Right hindlimb (tissue), 1 donor: ENCODE results near the gene MED16.

Experiments
- DNase-seq: peaks from one replicate; pipeline ENCODE4 v3.0.0-alpha.2; 2018

Gene MED16, protein sequence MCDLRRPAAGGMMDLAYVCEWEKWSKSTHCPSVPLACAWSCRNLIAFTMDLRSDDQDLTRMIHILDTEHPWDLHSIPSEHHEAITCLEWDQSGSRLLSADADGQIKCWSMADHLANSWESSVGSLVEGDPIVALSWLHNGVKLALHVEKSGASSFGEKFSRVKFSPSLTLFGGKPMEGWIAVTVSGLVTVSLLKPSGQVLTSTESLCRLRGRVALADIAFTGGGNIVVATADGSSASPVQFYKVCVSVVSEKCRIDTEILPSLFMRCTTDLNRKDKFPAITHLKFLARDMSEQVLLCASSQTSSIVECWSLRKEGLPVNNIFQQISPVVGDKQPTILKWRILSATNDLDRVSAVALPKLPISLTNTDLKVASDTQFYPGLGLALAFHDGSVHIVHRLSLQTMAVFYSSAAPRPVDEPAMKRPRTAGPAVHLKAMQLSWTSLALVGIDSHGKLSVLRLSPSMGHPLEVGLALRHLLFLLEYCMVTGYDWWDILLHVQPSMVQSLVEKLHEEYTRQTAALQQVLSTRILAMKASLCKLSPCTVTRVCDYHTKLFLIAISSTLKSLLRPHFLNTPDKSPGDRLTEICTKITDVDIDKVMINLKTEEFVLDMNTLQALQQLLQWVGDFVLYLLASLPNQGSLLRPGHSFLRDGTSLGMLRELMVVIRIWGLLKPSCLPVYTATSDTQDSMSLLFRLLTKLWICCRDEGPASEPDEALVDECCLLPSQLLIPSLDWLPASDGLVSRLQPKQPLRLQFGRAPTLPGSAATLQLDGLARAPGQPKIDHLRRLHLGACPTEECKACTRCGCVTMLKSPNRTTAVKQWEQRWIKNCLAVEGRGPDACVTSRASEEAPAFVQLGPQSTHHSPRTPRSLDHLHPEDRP

DNA sequence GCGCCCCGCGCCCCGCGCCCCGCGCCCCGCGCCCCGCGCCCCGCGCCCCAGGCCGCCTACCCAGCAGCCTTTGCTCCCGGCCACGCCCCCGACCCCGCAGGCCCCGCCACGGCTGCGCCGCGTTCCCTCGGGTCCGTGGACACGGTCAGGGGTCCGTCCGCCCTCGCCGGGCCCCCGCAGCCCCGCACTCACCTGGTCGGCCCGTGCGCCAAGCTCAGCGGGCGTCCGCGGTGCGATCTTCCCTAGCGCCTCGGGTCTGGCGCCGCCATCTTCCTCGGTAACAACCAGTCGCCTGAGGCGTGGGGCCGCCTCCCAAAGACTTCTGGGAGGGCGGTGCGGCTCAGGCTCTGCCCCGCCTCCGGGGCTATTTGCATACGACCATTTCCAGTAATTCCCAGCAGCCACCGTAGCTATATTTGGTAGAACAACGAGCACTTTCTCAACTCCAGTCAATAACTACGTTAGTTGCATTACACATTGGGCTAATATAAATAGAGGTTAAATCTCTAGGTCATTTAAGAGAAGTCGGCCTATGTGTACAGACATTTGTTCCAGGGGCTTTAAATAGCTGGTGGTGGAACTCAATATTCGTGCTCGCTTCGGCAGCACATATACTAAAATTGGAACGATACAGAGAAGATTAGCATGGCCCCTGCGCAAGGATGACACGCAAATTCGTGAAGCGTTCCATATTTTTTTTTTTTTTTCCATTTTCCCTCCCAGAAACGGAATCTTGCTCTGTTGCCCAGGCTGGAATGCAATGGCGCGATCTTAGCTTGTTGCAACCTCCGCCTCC is at the start of gene MED16, which contains the start of gene RNU6-9:
Gene MED16 (minus strand): TSS at position 294 of the 796 bp plus-strand sequence. CDS start 2,056 bp downstream, outside the sequence.
Gene RNU6-9 (plus strand): TSS at position 591 of the 796 bp plus-strand sequence.
- peak; percentile 94 for DNase-seq

DNA sequence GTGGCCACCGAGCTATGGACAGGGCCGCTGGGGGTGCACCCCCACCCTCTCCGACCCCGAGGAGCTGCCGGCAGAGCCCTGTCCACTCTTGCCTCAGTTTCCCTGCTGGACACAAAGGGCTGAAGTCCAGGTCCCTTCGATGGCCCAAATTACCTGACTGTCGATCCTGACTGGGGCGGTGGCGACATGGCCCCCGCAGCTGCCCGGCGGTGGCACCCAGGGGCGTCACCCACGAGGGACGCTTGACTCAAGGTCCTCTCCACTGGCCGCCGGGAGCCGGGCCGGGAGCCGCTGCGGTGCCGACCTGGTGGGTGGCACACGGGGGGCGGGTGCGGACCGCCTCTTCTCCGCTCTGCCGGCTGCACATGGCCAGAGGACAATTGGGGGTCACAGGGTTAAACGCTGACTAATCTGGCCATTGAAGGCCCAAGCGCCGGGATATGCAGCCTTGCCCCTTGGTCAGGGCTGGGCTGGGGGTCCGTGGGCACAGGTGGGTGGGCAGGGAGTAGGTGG is 49.2 kb upstream of the MED16 start:
- no peak for DNase-seq

DNA sequence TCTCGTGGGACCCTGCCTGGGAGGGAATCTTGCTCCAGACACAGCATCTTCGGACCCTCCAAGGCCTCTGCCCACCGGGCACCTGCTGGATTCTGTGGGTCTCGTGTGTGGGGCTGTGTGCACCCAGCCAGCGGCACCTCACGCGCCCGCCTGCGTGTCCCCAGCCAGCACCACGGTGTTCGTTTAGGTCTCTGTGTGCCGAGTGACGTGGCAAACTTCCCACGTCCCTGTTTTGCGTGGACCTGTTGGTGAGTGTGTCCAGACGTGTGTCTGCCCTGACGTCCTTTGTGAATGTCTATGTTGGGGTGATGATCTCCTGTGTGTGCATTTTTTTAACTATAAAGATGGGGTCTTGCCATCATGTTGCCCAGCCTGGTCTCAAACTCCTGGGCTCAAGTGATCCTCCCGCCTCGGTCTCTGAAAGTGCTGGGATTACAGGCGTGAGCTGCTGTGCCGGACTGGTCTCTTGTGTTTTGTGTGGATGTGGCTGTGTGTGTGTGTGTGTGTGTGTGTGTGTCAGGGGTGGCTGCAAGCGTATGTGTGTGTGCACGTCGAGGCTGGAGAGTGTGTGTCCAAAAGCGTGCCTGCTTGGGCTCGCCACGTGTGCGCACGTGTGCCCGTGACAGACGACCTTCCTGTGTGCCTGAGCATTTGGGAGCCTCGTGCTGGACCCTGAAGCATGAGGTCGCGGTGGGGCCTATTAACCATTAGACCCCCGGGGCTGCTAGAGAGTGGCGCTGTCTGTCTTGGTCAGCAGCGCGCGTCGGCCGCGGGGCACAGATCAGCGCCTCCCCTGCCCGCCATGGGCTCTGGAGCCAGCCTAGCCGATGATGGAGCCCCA is 48.5 kb upstream of the MED16 start:
- no peak for DNase-seq

DNA sequence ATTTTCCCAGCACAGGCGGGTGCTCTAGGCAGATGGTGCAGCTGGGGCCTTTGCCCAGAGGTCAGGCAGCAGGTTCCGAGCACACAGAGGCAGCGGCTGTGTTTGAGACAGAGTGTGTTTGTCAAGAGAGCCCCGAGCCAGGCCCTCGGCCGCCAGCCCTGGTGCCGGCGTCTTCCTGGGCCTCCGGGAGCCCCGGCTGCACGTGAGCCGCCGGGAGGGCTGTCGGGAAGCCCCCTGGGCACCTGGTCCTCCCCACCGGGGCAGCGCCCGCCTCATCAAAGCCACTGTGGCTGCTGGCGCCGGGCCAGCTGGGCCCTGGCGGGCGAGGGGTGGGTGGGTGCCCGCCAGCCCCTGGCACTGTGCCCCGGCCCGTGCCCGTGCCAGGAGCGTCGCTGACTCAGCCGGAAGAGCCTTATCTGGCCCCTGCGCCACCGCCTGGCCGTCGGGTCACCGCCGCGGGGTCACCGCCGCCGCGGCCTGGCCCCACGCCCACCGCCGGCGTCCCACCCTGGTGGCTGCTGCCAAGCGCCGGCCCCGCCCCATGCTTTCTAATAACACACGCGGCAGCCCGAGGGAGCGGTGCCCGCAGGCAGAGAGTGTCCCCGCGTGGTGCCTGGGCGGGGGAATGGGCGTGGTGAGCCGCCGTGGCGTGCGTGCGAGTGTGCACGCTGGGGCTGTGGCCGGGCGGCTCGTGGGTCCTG is 47.8 kb upstream of the MED16 start:
- peak; percentile 36 for DNase-seq

DNA sequence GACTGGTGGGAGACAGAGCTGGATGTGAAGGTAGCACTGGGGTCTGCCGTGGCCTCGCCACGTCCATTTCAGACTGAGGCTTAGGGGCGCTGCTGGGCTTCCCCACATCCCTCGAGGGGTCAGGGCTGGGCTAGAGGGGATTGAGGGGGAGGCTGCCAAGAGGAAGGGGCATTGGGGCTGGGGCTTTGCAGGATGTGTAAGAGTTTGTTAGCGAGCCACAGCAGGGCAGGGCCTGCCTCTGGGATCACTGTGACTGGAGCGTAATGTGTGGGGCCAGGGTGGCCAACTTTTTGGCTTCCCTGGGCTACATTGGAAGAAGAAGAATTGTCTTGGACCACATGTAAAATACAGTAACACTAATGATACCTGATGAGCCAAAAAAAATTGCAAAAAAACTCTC is 46.9 kb upstream of the MED16 start:
- peak; percentile 16 for DNase-seq

DNA sequence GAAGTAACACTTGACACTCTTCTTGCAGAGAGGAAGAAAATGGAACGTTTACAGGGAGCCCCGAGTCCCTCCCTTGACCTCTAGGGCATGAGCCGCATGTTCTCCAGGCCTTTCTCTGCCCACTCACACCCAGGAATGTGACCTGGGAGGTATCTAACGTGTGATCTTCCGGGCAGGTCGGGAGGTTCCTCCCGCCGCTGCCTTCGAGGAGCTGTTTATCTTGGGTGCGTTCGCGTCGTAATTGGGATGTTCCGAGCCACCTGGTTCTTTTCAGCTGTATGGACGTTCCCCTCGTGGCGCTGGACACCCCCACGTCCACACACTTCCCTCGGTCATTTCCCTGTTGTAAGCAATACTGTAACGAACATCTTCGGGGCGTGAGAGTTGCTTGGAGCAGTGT is 46.5 kb upstream of the MED16 start:
- DNase-seq, result no peak

DNA sequence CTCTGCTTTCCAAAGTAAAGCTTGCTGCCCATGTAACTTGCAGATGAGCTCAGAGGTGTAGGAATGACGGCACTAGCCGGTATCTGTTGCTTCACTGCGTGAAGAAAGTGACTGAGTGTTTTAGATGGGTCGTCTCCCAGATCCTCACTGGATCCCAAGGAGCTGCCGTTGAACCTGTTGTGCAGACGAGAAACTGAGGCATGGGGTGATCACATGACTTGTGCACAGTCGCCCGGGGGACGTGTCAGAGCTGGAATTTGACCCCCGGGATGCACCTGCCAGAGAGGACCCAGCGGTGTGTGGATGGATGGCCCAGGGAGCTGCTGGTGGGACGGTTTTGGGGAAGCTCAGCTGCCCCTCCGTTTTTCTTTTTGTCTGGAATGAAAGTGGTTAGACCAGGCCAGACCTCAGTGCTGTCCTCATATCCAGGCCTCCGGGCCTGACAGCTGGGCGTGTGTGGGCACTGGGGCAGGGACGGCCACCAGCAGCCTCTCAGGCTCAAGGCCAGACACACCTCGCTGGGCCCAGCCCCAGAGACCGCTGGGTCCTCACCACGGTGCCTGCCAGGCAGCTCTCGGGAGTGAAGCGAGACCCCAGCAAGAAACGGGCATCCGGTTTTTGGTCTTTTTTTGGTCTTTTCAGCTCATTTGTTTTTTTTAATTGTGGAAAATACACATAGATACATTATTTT is 45.4 kb upstream of the MED16 start:
- no peak for DNase-seq

DNA sequence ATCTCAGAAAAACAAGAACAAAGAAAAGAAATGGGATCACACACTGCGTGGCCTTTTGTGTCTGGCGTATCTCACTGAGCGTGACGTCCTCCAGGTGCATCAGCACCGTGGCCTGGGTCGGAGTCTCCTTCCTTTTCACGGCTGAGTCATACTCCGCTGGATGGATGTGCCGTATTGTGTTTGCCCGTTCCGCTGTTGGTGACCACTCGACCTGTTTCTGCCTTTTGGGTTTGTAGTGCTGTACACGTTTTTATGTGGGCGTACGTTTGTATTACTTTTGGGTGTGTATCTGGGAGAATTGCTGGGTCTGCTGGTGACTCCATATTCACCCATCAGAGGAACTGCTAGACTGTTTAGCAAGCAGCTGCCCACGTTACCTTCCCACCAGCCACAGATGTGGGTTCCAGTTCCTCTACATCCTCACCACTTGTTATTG is 44.3 kb upstream of the MED16 start:
- DNase-seq, result no peak

DNA sequence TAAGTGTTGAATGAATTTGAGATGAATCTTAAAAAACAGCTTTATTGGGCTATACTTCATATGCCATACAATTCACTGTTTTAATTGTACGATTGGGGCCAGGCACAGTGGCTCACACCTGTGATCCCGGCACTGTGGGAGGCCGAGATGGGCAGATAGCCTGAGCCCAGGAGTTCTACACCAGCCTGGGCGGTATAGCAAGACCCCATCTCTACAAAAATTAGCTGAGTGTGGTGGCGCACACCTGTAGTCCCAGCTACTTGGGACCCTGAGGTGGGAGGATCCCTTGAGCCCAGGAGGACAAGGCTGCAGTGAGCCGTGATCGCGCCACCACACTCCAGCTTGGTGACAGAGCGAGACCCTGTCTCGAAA is 43.2 kb upstream of the MED16 start:
- DNase-seq, result no peak

DNA sequence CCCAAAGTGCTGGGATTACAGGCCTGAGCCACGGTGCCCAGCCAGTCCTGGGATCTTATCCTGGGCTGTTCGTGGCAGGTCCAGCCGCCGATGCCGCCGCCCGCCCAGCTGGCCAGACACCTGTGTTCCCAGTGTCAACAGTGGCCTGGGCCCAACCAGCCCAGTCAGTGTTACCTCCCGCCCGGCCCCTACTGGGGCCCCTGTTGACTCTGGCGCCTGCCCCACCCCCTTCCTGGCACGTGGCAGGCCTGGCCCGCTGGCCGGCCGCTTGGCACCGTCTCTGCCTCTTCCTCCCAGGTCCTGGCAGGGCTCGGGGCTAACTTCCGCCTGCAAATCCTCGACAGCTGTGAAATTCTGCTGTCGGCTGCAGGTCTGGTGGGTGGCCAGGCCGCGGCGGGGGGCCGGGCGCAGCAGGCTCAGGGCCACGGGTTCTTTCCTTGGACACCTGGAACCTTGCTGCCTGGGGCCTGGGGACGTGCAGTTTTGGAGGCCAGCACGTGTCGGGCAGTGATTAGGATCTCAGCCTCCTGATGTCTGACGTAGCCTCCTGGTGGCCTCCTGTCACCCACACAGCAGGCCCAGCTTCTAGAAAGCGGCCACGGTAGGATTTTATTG is 42.0 kb upstream of the MED16 start:
- peak; percentile 92 for DNase-seq

DNA sequence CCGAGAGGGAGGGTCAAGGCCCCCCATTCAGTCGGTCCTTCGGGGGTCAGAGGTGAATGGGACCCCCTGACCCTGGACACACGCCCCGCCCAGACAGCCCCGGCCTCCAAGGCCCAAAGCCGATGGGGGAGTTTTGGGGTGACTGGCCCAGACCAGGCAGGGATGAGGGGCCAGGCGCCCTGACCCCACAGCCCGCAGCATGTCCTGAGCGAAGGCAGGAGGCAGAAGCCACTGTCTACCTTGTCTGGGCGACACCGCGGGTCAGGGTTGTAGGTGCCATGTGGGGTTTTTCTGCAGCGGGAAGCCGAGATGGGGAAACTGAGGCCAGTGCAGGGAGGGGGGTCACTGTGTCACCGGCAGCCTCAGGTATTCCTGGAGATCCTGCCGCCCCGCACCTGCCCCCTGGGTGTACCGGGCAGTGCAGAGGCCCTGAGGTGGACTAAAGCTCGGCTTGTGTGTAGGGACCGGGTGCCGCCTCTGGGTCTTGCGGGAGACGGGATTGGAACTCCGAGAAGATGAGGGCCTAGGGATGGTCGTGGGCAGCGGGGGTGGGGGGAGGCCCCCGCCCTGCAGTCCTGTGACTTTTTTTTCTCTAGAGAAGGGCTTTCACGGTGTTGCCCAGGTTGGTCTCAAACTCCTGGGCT is 41.3 kb upstream of the MED16 start:
- DNase-seq, result peak; percentile 32

DNA sequence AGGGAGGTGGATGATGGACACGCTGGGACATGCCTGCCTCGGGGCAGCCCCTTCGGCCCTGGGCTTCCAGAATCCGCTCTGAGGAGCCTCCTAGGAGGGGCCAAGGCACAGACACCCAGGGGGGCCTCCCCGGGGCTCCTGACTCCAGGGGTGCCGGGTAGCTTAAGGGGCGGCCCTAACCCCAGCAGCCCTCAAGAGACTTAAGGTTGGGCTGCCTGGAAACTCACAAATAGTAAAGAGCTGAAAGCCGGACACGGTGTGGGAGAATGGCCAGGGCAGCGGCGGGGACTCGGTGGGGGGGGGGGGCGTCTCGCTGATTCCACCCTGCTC is 40.5 kb upstream of the MED16 start:
- no peak for DNase-seq

DNA sequence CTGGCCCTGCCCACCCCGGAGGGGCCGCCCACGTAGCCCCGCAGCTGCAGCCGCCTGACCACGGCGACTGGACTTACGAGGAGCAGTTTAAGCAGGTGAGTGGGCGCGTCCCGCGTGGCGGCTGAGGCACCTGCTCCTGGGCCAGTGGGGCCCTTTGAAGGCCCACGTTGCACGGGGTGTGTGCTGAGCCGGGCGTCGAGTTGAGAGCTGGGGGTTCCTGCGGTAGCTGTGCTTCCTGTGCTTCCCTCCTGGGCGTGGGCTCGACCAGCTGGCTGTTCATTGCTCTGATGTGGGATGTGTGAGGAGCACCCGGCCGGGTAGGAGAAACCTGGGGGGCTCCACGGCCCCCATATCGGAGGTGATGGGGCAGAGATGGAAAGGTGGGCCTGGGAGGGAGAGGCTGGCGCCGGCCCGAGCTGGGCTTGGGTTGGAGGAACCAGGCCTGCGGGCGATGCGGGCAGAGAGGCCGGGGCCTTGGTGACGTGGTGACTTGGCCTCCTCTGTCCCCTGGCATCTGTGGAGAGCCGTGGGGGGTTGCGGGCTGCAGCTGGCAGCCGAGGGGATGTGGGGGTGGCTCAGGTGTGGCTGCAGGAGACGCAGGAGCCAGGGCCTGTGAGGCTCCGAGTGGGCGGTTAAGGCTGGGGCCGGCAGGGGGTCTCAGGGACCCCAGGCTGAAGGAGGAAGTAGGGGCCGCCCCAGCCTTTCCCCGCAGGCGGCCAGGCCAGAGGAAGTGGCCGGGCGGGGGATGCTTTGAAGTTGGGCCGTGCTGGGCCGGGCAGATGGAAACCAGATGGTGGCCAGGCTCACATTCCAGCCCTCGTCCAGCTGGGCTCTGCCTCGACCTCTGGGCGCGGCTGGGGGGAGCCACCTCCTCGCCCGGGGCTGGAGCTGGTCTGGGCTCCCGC is 39.9 kb upstream of the MED16 start:
- peak; percentile 88 for DNase-seq

DNA sequence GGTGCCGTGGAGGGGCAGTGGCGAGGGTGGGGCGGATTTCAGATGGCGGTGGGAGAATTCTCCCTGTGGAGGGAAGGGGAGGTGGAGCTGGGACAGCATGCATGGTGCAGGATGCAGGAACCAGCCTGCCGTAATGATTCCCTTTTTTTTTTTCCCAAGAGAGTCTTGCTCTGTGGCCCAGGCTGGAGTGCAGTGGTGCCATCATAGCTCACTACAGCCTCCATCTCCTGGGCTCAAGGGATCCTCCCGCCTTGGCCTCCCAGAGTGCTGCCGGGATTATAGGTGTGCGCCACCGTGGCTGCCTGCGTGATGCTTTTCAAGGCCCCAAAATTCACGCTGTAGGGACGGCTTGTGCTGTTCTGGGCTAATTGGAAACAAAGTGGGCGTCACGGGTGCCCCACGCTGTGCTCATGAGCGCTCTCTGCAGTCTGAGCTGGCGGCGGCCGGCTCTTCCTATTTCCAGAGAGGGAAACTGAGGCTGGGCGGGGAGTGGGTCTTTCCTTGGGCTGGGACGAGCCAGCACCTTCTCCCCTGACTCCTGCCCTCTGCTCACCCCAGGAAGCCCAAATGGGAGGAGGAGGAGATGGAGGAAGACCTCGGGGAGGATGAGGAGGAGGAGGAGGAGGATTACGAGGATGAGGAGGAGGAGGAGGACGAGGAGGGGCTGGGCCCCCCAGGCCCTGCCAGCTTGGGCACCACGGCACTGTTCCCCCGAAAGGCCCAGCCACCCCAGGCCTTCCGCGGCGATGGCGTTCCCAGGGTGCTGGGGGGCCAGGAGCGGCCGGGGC is 39.1 kb upstream of the MED16 start:
- DNase-seq, result no peak

DNA sequence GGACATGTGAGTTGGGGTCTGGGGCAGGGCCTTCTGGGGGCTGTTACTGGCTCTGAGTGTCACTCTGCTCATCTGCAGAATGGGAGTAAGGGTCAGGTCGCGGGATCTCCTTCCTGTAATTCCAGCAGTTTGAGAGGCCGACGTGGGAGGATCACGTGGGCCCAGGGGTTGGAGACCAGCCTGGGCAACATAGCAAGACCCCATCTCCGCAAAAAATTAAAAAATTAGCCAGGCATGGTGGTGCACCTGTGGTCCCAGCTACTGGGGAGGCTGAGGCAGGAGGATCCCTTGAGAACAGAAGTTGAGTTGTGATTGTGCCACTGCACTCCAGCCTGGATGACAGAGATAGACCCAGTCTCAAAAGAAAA is 36.9 kb upstream of the MED16 start:
- no peak for DNase-seq

DNA sequence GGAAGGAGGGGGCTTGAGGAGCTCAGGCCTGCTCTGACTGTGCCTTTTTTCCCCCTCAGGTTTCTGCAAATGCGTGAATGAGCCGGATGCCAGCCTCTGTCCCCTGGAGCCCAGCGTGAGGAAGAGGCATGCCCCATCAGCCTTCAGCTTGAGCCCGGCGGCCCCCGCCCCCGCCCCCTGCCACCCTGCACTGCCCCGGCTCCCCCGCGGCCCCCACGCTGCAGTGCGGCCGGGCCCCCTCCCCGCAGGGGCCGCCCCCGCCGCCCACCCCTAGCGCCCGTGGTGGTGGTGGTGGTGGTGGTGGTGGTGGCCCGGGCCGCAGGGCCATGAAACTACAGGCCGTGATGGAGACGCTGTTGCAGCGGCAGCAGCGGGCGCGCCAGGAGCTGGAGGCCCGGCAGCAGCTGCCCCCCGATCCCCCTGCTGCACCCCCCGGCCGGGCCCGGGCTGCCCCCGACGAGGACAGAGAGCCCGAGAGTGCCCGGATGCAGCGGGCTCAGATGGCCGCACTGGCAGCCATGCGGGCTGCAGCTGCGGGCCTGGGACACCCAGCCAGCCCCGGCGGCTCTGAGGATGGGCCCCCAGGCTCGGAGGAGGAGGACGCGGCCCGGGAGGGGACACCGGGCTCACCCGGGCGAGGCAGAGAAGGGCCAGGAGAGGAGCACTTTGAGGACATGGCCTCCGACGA is 36.4 kb upstream of the MED16 start:
- DNase-seq, result no peak
